ENCODE data around the gene PRMT9.
A peak's percentile ranks its signal among the peaks of the same experiment; 100 is the strongest.

The PRMT9 gene

GRCh38 chr4:147724468-147725201, 40.7 kb upstream of the PRMT9 start:
- DNase-seq (ENCODE audit: low read depth): no peak
- no peak for TF ChIP-seq CTCF (IDR thresholded peaks at IDR 0.05; ENCODE audit: low read depth, low read length, missing control alignments)
- no peak overlapping the region for H3K4me3 ChIP-seq (ENCODE audit: low read depth, low read length)

- no peak for DNase-seq (ENCODE audit: low read depth)
These were observed 39.4 kb upstream of the PRMT9 start for GRCh38 chr4:147723326-147723725.

GRCh38 chr4:147717878-147718277, 33.9 kb upstream of the PRMT9 start:
- DNase-seq (ENCODE audit: low read depth): no peak
- H3K4me3 ChIP-seq (ENCODE audit: low read depth, low read length): no peak overlapping the region
- TF ChIP-seq CTCF (IDR thresholded peaks at IDR 0.05; ENCODE audit: low read depth, low read length, missing control alignments): no peak

More at GRCh38 chr4:147723326-147723725, 39.4 kb upstream of the PRMT9 start:
- no peak for TF ChIP-seq CTCF (IDR thresholded peaks at IDR 0.05; ENCODE audit: low read depth, low read length, missing control alignments)
- H3K4me3 ChIP-seq (ENCODE audit: low read depth, low read length): no peak overlapping the region

- no peak for DNase-seq (ENCODE audit: low read depth)
- H3K4me3 ChIP-seq (ENCODE audit: low read depth, low read length): no peak overlapping the region
These were observed 30.8 kb upstream of the PRMT9 start for GRCh38 chr4:147714575-147715401.

GRCh38 chr4:147709999-147710398, 26.0 kb upstream of the PRMT9 start:
- TF ChIP-seq CTCF (IDR thresholded peaks at IDR 0.05; ENCODE audit: low read depth, low read length, missing control alignments): no peak
- no peak for DNase-seq (ENCODE audit: low read depth)
- no peak overlapping the region for H3K4me3 ChIP-seq (ENCODE audit: low read depth, low read length)

More at GRCh38 chr4:147714575-147715401, 30.8 kb upstream of the PRMT9 start:
- no peak for TF ChIP-seq CTCF (IDR thresholded peaks at IDR 0.05; ENCODE audit: low read depth, low read length, missing control alignments)

GRCh38 chr4:147707892-147708672, 24.1 kb upstream of the PRMT9 start:
- no peak overlapping the region for H3K4me3 ChIP-seq (ENCODE audit: low read depth, low read length)
- peak; percentile 83 for TF ChIP-seq CTCF (IDR thresholded peaks at IDR 0.05; ENCODE audit: low read depth, low read length, missing control alignments)
- no peak for DNase-seq (ENCODE audit: low read depth)

All from GM12864 (cell line).